T-helper 2 cell treated with Interferon-gamma antibody and Interleukin-4, amounts not matched to agents 100 ng/mL and 5 ng/mL, for 36 hours (primary cell): ENCODE results near the gene RPS4Y1. TPM values are rescaled to one million over a fixed set of nuclear protein-coding genes. Genes with fewer than 3 reads are reported as not detected.
"Not testable (repeated sequence)": the region's sequence is repeated elsewhere in the genome, so short reads cannot be mapped to it uniquely, and the experiment has no call there.

Experiments
- intact Hi-C: fragments of 100-400 bp; cut with micrococcal nuclease; formaldehyde crosslinking; loops from one replicate; pipeline ENCODE4 v1.15.1; 2023
- total RNA-seq: library from RNA; stranded (reverse); gene quantifications from 2 replicates; pipeline ENCODE4 v1.2.3, GENCODE V29; 2022

The RPS4Y1 gene
- 321 and 329 TPM in 2 replicates for total RNA-seq

DNA sequence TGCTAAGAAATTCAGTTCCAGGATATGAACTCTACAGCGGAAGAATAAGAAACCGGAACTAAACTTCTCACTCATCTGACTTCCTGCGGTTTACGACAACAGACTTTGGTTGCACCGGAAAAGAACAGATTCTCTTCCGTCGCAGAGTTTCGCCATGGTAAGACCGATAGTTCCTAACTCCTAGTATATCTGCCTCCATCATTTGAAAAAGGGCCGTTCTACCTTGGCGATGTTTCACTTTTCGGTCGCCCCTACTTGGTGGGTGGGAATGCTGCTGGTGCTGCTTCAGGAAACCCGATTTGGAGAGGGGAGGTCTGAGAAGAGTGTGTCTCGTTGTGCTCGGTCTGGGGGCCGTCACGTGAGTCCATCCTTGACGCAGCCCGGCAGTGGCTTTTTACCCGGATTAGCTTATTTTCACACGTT lies at the start of gene RPS4Y1:
TSS of gene RPS4Y1 (plus strand) at position 132 of the 423 bp plus-strand sequence. CDS start at position 155, 23 bp downstream.
- intact Hi-C loops: loop anchor here (1.0 kb wide), 1 partner anchor 95 kb away; no protein-coding TSS in a partner anchor

GRCh38 chrY:2796977-2797523 lies 44.4 kb upstream of the RPS4Y1 start:
- intact Hi-C loops: no loop called here

GRCh38 chrY:2797991-2798390 lies 43.4 kb upstream of the RPS4Y1 start:
- intact Hi-C loops: no loop called here

DNA sequence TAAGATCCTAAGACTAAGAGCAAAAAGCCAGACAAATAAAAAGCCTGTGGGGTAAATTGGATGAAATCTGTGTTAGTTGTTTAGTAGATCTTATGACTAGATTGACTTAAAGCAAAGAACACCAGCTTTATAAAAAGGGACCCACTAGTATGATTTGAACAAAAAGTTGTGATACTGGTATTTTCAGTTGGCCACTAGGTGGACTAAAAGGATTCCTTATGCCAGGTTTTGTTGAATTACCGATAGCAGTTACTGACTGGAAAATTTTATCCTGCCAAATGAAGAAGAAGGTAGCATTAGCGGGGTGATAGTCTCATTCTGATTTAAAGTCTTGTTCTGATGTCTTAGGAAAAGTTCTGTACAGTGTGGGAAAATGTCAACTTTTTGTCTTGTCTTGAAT lies 41.2 kb upstream of the RPS4Y1 start:
- intact Hi-C loops: loop anchor here (1.0 kb wide), 1 partner anchor 139 kb away; no protein-coding TSS in a partner anchor

DNA sequence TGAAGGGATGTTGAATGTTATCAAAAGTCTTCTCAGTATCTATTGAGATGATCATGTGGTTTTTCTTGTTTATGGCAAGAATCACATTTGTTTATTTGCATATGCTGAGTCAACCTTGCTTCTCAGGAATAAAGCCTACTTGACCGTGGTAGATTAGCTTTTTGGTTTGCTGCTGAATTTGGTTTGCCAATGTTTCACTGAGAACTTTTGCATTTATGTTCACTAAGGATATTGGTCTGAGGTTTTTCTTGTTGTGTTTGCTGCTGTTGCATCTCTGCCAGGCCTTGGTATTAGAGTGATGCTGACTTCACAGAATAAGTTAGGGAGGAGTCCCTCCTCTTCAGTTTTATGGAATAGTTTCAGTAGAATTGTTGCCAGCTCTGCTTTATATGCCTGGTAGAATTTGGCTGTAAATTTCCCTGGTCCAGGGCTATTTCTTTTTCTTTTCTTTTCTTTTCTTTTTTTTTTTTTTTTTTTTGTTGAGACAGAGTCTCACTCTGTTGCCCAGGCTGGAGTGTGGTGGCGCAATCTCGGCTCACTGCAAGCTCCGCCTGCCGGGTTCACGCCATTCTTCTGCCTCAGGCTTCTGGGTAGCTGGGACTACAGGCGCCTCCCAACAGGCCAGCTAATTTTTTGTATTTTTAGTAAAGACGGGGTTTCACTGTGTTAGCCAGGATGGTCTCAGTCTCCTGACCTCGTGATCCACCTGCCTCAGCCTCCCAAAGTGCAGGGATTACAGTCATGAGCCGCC lies 24.1 kb upstream of the RPS4Y1 start:
- intact Hi-C loops: not testable (repeated sequence)

GRCh38 chrY:2824471-2824870 lies 16.9 kb upstream of the RPS4Y1 start:
- intact Hi-C loops: no loop called here

- intact Hi-C loops: no loop called here
These were observed 12.9 kb upstream of the RPS4Y1 start for GRCh38 chrY:2828497-2828896.

GRCh38 chrY:2835230-2835629 lies 6.2 kb upstream of the RPS4Y1 start:
- intact Hi-C loops: no loop called here

- intact Hi-C loops: no loop called here
These were observed 4.3 kb upstream of the RPS4Y1 start for GRCh38 chrY:2837078-2837477.

DNA sequence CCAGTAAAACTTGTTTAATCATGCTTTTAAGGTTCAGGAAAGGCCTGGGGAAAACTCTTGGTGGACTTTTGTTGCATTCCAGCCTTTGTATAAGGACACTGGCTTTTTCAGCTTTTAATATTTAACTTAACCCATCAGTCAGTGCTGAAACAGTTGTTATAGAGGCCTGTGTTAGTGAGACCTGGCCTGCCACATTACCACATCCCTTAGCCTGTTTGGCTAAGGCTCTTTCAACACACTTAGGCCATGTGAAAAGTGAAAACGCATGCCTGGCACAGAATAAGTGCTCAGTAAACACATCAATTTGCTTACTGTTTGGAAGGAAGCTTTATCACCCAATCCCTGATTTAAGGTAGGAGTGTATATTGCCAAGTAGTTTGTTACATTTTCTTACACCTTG lies 3.5 kb upstream of the RPS4Y1 start:
- intact Hi-C loops: no loop called here

DNA sequence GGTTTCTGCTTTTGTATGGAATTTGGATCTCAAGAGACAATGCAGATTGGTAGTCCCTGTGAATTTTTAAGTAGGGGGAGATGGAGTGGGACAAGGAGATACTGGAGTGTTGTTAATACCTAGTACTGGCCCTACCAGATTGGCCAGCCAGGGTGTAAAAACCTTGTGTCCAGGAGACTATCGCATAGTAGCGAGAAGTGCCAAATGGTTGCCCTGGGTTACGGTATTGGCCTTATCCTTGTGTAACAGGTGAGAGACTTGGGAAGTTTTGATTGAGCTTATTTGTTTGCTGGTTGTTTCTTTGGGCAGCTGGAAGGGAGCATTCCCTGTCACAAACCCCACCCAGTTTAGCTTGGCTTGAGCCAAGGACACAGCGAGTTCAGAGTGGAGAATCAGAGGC lies 5.4 kb downstream of the RPS4Y1 start:
- intact Hi-C loops: no loop called here

GRCh38 chrY:2848384-2848783 lies 7.0 kb downstream of the RPS4Y1 start:
- intact Hi-C loops: no loop called here

GRCh38 chrY:2849368-2849767 lies 8.0 kb downstream of the RPS4Y1 start:
- intact Hi-C loops: no loop called here

- intact Hi-C loops: loop anchor here (10.0 kb wide), 1 partner anchor 151 kb away; no protein-coding TSS in a partner anchor
These were observed 12.9 kb downstream of the RPS4Y1 start for GRCh38 chrY:2854145-2854774.

- intact Hi-C loops: loop anchor here (10.0 kb wide), 1 partner anchor 148 kb away; no protein-coding TSS in a partner anchor
These were observed 15.7 kb downstream of the RPS4Y1 start for GRCh38 chrY:2857068-2857467.

- intact Hi-C loops: loop anchor here (2.0 to 10.0 kb wide), 2 partner anchors 77 to 147 kb away; partner anchors contain the start of gene ZFY
These were observed 16.3 kb downstream of the RPS4Y1 start for GRCh38 chrY:2857686-2858085.

DNA sequence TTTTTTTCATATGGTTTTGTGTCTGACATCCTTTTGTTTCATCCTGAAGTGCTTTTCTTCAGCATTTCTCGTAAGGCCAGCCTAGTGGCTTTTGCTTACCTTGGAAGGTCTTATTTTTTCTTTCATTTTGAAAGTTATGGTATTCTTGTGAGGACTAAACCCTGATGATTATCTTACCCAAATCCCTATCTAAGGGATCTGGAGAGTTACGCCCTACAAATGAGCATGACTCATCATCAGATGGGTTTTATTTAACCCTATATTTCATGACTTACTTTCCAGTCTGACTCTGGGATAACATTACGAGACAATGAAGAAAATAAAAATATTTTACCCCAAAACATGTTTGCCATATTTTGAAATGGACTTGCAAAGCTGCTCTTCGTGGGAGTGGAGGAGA lies 18.4 kb downstream of the RPS4Y1 start:
- intact Hi-C loops: loop anchor here (2.0 to 10.0 kb wide), 2 partner anchors 75 to 145 kb away; partner anchors contain the start of gene ZFY

GRCh38 chrY:2860511-2860910 lies 19.1 kb downstream of the RPS4Y1 start:
- intact Hi-C loops: no loop called here

DNA sequence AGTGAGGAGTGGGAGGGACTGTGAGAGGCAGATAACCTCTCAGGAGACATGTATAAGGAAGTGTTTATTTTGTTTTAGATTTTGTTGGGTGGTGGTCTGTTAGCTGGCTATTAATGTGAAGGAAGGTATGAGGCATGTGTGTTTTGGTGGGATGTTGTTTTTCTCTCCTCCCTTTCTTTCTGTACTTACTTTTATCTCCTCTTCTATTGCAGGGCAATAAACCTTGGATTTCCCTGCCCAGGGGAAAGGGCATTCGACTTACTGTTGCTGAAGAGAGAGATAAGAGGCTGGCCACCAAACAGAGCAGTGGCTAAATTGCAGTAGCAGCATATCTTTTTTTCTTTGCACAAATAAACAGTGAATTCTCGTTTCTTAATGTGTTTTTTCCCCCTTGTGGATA lies 25.2 kb downstream of the RPS4Y1 start:
- intact Hi-C loops: no loop called here

DNA sequence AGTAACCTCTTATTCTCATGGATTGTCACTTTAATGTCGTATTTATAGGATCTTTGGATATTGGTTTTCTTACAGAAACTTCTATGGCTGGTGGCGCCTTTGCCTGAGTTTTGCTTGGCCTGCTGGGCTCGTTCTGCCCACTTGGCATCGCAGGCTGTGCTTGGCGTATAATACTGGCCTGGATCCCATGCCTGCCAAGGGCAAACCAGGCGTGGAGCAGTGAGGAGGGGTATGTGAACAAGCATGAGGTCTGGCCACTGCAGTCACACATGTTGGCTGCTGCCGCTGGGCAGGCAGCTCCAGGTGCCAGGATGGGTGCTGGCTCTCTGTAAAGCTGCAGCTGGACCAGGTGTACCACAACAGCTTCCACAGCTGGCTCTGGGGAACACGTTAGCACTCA lies 26.1 kb downstream of the RPS4Y1 start:
- intact Hi-C loops: no loop called here

DNA sequence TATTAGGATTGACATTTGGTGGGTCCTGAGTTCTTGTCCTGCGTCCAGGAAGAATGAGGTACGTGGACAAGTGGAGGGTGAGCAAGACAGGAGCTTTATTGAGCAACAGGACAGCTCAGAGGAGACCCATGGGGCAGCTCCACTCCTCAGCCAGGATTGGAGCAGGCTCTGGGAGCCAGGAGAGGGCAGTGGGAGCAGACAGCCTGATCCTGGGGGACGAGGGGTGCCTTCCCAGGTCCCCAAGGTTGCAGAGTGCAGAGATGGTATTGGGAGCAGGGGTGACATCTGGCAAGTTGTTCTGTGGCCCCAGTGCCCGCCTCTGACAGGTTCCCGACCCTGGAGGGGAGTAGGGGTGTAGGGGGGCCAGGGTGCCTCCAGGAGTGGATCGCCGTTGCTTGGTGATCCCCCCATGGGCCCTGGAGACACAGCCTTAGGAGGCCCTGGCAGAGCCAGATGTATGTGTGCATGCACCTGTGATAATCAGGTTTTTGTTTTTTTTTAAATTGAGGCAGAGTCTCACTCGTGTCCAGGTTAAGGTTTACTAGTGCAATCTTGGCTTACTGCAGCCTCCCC lies 26.7 kb downstream of the RPS4Y1 start:
- intact Hi-C loops: no loop called here

DNA sequence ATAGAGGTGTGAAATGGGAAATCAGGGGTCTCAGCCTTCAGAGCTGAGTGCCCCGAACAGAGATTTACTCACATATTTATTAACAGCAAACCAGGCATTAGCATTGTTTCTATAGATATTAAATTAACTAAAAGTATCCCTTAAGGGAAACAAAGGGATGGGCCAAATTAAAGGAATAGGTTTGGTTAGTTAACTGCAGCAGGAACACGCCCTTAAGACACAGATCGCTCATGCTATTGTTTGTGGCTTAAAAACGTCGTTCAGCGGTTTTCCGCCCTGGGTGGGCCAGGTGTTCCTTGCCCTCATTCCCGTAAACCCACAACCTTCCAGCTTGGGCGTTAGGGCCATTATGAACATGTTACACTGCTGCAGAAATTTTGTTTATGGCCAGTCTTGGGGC lies 30.8 kb downstream of the RPS4Y1 start:
- intact Hi-C loops: not testable (repeated sequence)
